Vagina (tissue), 2 donors: Measurements from ENCODE around the gene MAPK6. TPM values are rescaled to one million over a fixed set of nuclear protein-coding genes. Genes with fewer than 3 reads are reported as not detected.

Experiments used
- DNase-seq, 2 donors: peaks; one replicate each; pipeline ENCODE4 v3.0.0-alpha.2; 2017; ENCODE audit errors: extremely low spot score in 2 of 2
- H3K27ac ChIP-seq: fragments of 200-600 bp; sonication (generic); one replicate; pipeline ENCODE4 v1.5.1; 2019
- H3K27me3 ChIP-seq: fragments of 200-600 bp; sonication (generic); one replicate; pipeline ENCODE4 v1.5.1; 2019
- H3K36me3 ChIP-seq, 2 donors: fragments of 200-600 bp; sonication (generic); one replicate each; pipeline ENCODE4 v1.5.1; 2017 to 2019
- H3K4me1 ChIP-seq: fragments of 200-600 bp; sonication (generic); one replicate; pipeline ENCODE4 v1.5.1; 2019
- H3K4me3 ChIP-seq, 2 donors: fragments of 200-600 bp; sonication (generic); 1 replicate in 1 of 2; 2 replicates in 1 of 2; pipeline ENCODE4 v1.5.1; 2016 to 2019
- H3K9me3 ChIP-seq: fragments of 200-600 bp; sonication (generic); one replicate; pipeline ENCODE4 v1.5.1; 2019
- POLR2A ChIP-seq, 2 donors: fragments of 450-650 bp; IDR thresholded peaks; one replicate each; pipeline ENCODE4 v1.6.1; 2017; ENCODE audit warnings: antibody characterized with exemption in 2 of 2, mild to moderate bottlenecking in 2 of 2, moderate library complexity in 2 of 2
- POLR2AphosphoS5 ChIP-seq, 2 donors: sonication (generic); formaldehyde crosslinking; IDR thresholded peaks; one replicate each; pipeline ENCODE4 v1.9.0; 2017; ENCODE audit warnings: antibody characterized with exemption in 2 of 2, mild to moderate bottlenecking in 2 of 2, low read depth in 1 of 2; ENCODE audit not compliant: insufficient read depth in 1 of 2
- intact Hi-C: fragments of 100-400 bp; cut with DNase I; formaldehyde crosslinking; loops from one replicate; pipeline ENCODE4 v1.15.1; 2023
- total RNA-seq: library from RNA; depleted of rRNA; stranded (reverse); fragments of >200 nt; gene quantifications from one replicate; pipeline ENCODE4 v1.2.3, GENCODE V29; 2016
- TF ChIP-seq, protein P1 (sequence below), 3 experiments: fragments of 450-650 bp in 2 of 3; fragments of 200-600 bp in 1 of 3; sonication (generic) in 1 of 3; IDR thresholded peaks; one replicate each; pipeline ENCODE4 v1.5.1; 2017 to 2019; ENCODE audit warnings: antibody characterized with exemption in 3 of 3, mild to moderate bottlenecking in 2 of 3, moderate library complexity in 2 of 3

The MAPK6 gene
- total RNA-seq, 1 donor from 2014 or later, result 41.0 TPM

DNA sequence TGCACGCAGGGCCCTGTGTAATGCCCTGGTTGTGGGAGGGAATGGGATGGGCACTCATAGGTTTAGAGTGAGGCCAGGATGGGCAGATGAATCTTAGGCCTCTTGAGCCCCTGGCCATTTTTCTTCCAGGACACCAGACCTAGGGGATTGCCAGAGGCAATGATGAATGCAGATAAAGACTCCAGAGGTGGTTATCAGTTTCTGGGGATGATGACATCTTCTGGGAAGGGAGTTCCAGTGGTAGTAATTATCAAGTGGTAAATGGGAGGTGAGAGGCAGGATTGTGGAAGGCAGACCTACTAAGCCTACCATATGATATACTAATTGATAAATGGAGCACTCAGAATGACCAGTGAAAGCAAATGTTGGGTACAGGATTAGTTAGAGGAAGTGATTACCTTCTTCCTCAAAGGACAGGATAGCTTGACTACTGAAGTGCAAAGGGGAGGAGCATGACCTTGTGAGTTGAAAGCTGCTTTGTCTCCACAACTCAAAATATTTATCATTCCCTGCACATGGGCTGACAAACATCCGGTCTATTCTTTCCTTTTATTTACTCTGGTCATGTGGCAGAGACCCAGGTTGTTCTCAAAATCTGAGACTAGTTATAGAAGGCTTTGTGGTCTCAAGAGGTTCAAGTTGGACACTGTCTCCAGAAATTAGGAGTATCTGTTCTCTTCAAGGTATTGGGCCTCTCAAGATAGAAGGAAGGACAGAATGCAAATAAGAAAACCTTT lies 10.2 kb upstream of the MAPK6 start:
- intact Hi-C loops, result no loop called here
- H3K9me3 ChIP-seq, result no peaks in the 10 kb centered on the region
- H3K36me3 ChIP-seq, result no peaks in the 10 kb centered on the region
- H3K4me1 ChIP-seq, result peaks cover 34% of the 10 kb centered on the region
- H3K4me3 ChIP-seq, result no peak overlapping the region
- DNase-seq, result no peak
- TF ChIP-seq POLR2A (IDR thresholded peaks at IDR 0.05), result no peak
- TF ChIP-seq, protein P1, sequence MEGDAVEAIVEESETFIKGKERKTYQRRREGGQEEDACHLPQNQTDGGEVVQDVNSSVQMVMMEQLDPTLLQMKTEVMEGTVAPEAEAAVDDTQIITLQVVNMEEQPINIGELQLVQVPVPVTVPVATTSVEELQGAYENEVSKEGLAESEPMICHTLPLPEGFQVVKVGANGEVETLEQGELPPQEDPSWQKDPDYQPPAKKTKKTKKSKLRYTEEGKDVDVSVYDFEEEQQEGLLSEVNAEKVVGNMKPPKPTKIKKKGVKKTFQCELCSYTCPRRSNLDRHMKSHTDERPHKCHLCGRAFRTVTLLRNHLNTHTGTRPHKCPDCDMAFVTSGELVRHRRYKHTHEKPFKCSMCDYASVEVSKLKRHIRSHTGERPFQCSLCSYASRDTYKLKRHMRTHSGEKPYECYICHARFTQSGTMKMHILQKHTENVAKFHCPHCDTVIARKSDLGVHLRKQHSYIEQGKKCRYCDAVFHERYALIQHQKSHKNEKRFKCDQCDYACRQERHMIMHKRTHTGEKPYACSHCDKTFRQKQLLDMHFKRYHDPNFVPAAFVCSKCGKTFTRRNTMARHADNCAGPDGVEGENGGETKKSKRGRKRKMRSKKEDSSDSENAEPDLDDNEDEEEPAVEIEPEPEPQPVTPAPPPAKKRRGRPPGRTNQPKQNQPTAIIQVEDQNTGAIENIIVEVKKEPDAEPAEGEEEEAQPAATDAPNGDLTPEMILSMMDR (IDR thresholded peaks at IDR 0.05), result no peak
- H3K27me3 ChIP-seq, result no peaks in the 10 kb centered on the region
- H3K27ac ChIP-seq, result no peak overlapping the region

DNA sequence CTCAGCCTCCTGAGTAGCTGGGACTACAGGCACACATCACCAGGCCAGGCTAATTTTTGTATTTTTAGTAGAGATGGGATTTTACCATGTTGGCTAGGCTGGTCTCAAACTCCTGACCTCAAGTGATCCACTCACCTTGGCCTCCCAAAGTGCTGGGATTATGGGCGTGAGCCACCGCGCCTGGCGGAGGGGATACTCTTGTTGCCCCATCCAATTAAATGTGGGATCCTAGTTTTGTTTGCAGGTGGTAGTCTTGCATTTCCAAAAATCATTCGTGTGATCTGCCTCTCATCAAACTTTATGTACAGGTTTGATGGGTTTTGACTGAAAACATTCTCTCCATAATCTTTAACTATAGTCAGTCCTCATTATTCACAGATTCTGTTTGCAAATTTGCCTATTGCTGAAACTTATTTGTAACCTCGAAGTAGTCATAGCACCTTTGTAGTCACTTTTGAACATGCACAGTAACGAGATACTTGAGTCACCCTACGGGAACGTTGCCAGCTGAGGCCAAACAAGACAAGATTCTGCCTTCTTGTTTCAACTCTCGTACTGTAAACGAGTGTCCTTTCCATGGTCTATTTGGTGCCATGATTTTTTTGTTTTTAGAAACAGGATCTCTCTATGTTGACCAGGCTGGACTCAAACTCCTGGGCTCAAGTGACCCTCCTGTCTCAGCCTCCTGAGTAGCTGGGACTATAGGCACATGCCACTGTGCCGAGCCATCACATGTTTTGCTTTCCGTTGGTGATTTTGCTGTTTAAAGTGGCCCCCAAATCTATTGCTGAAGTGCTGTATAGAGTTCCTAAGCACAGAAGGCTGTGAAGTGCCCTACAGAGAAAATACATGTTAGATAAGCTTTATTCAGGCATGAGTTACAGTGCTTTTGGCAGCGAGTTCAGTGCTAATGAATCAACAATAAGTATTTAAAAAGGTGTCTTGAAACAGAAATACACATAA lies 8.1 kb upstream of the MAPK6 start:
- H3K27ac ChIP-seq, result peak overlapping the region; percentile 30
- no peak overlapping the region for H3K4me3 ChIP-seq
- intact Hi-C loops, result no loop called here
- no peak for DNase-seq
- peaks cover 34% of the 10 kb centered on the region for H3K4me1 ChIP-seq
- no peaks in the 10 kb centered on the region for H3K27me3 ChIP-seq
- TF ChIP-seq POLR2A (IDR thresholded peaks at IDR 0.05), result no peak
- TF ChIP-seq, protein P1 (IDR thresholded peaks at IDR 0.05), result no peak
- no peak for TF ChIP-seq POLR2AphosphoS5 (IDR thresholded peaks at IDR 0.05; ENCODE audit: insufficient read depth in 1 of 2, low read depth in 1 of 2)
- H3K36me3 ChIP-seq, result no peaks in the 10 kb centered on the region
- no peaks in the 10 kb centered on the region for H3K9me3 ChIP-seq

DNA sequence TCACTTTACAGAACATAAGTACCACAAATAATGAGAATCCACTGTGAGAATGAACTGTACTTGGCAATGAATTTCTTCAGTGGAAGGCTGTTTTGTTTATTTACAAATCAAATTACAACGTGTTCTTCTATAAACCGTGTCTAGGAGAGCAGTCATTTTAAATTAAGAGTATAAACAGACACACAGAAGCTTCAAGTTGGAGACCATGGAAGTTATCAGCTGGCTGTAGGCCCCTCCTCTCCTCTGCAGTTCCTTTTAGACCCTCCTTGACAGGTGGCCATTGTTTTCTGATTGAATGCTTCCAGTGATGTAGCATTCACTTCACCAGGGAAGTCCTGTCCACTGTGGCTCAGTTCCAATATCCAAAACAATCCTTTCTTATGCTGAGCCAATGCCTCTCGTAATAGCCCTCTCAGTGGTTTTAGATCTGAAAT lies 7.3 kb upstream of the MAPK6 start:
- Histone ChIP-seq H3K4me3 (no peak overlapping the region), H3K4me1 (peaks cover 26% of the 10 kb centered on the region), H3K27me3 (no peaks in the 10 kb centered on the region), H3K9me3 (no peaks in the 10 kb centered on the region), H3K27ac (peak overlapping the region; percentile 30), H3K36me3 (no peaks in the 10 kb centered on the region)
- TF ChIP-seq POLR2A (IDR thresholded peaks at IDR 0.05), result no peak
- TF ChIP-seq POLR2AphosphoS5 (IDR thresholded peaks at IDR 0.05; ENCODE audit: insufficient read depth in 1 of 2, low read depth in 1 of 2), result no peak
- TF ChIP-seq, protein P1 (IDR thresholded peaks at IDR 0.05), result no peak
- intact Hi-C loops, result no loop called here
- DNase-seq, result no peak

DNA sequence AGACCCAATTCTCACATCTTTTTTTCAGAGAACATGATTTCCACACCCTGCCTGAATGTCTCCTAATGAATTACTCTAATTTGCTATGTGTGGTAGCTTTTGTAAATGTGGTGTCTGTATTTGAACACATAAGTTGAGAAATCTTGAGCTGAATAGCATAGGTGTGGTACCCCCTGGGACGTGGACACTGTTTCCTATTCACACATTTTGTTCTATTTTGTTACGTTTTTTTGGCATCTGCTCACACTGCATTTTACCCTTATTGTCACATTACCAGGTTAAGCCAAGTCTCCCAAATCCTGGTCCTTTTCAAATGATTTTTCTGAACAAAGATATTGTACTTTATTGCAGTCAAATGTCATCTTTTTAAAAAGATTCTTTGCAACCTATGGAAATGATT lies 6.8 kb upstream of the MAPK6 start:
- Histone ChIP-seq H3K27ac (no peak overlapping the region), H3K27me3 (no peaks in the 10 kb centered on the region), H3K4me1 (peaks cover 22% of the 10 kb centered on the region), H3K36me3 (no peaks in the 10 kb centered on the region), H3K9me3 (no peaks in the 10 kb centered on the region), H3K4me3 (no peak overlapping the region)
- DNase-seq, result no peak
- no peak for TF ChIP-seq POLR2AphosphoS5 (IDR thresholded peaks at IDR 0.05; ENCODE audit: insufficient read depth in 1 of 2, low read depth in 1 of 2)
- no peak for TF ChIP-seq POLR2A (IDR thresholded peaks at IDR 0.05)
- TF ChIP-seq, protein P1 (IDR thresholded peaks at IDR 0.05), result no peak
- intact Hi-C loops, result no loop called here
